Mesenchymal stem cell (in vitro differentiated cells and primary cell): Measurements from ENCODE around the gene SDC4.

Source experiments
- DNase-seq: peaks from one replicate; pipeline ENCODE4 v3.0.0-alpha.2; 2013
- H2AFZ ChIP-seq: one replicate; pipeline ENCODE4 v1.6.1; 2013; ENCODE audit warnings: low read depth, mild to moderate bottlenecking, control low read depth, inconsistent platforms, low read length, moderate library complexity
- H2AK5ac ChIP-seq: 2 replicates; pipeline ENCODE4 v1.6.1; 2013; ENCODE audit warnings: low read length, moderate library complexity, mild to moderate bottlenecking, inconsistent platforms; ENCODE audit not compliant: severe bottlenecking
- H2BK120ac ChIP-seq: one replicate; pipeline ENCODE4 v1.6.1; 2013; ENCODE audit warnings: low read depth, mild to moderate bottlenecking, inconsistent platforms, low read length, moderate library complexity
- H2BK12ac ChIP-seq, 2 experiments: one replicate each; pipeline ENCODE4 v1.6.1; 2013; ENCODE audit warnings: inconsistent platforms in 2 of 2, low read length in 2 of 2, mild to moderate bottlenecking in 2 of 2, moderate library complexity in 2 of 2, control low read depth in 1 of 2
- H2BK15ac ChIP-seq: one replicate; pipeline ENCODE4 v1.6.1; 2013; ENCODE audit warnings: mild to moderate bottlenecking, low read depth, inconsistent platforms; ENCODE audit not compliant: poor library complexity, severe bottlenecking
- H2BK5ac ChIP-seq: 2 replicates; pipeline ENCODE4 v1.6.1; 2013; ENCODE audit warnings: low read depth, mild to moderate bottlenecking, low read length, control low read depth, inconsistent platforms; ENCODE audit not compliant: poor library complexity, severe bottlenecking
- H3K14ac ChIP-seq, 2 experiments: one replicate each; pipeline ENCODE4 v1.6.1; 2013; ENCODE audit warnings: inconsistent platforms in 2 of 2, low read length in 2 of 2, control low read depth in 1 of 2, mild to moderate bottlenecking in 1 of 2, moderate library complexity in 1 of 2
- H3K18ac ChIP-seq, 2 experiments: one replicate each; pipeline ENCODE4 v1.6.1; 2013; ENCODE audit warnings: inconsistent platforms in 2 of 2, low read length in 2 of 2, control low read depth in 1 of 2, low read depth in 1 of 2, mild to moderate bottlenecking in 1 of 2
- H3K23ac ChIP-seq, 2 experiments: one replicate each; pipeline ENCODE4 v1.6.1; 2013; ENCODE audit warnings: inconsistent platforms in 2 of 2, low read length in 2 of 2, mild to moderate bottlenecking in 2 of 2, moderate library complexity in 2 of 2, control low read depth in 1 of 2
- H3K27ac ChIP-seq: 2 replicates; pipeline ENCODE4 v1.5.1; 2013; ENCODE audit warnings: mild to moderate bottlenecking, moderate library complexity, low read length, control low read depth, inconsistent platforms; ENCODE audit not compliant: poor library complexity, severe bottlenecking
- H3K27me3 ChIP-seq, 2 experiments: 2 replicates each; pipeline versions ENCODE4 v1.6.1 to v1.7.0; 2013; ENCODE audit warnings: low read length in 2 of 2, mild to moderate bottlenecking in 2 of 2, moderate library complexity in 2 of 2, control low read depth in 1 of 2, inconsistent platforms in 1 of 2; ENCODE audit not compliant: control insufficient read depth in 1 of 2, insufficient read depth in 1 of 2
- H3K36me3 ChIP-seq, 2 experiments: 2 replicates each; pipeline versions ENCODE4 v1.6.1 to v1.7.0; 2013; ENCODE audit warnings: low read length in 2 of 2, control low read depth in 1 of 2, inconsistent platforms in 1 of 2, low read depth in 1 of 2, mild to moderate bottlenecking in 1 of 2; ENCODE audit not compliant: insufficient read depth in 2 of 2, control insufficient read depth in 1 of 2
- H3K4ac ChIP-seq, 2 experiments: one replicate each; pipeline ENCODE4 v1.6.1; 2013; ENCODE audit warnings: inconsistent platforms in 2 of 2, low read length in 2 of 2, mild to moderate bottlenecking in 2 of 2, moderate library complexity in 2 of 2, control low read depth in 1 of 2, low read depth in 1 of 2
- H3K4me1 ChIP-seq: 2 replicates; pipeline ENCODE4 v1.6.1; 2013; ENCODE audit warnings: low read depth, low read length, control low read depth; ENCODE audit not compliant: control insufficient read depth, insufficient read depth
- H3K4me2 ChIP-seq: 2 replicates; pipeline ENCODE4 v1.6.1; 2013; ENCODE audit warnings: low read length, mild to moderate bottlenecking, inconsistent platforms; ENCODE audit not compliant: poor library complexity, severe bottlenecking
- H3K4me3 ChIP-seq, 2 experiments: 2 replicates each; pipeline versions ENCODE4 v1.5.1 to v1.7.0; 2013; ENCODE audit warnings: low read length in 2 of 2, mild to moderate bottlenecking in 2 of 2, control low read depth in 1 of 2, low read depth in 1 of 2; ENCODE audit not compliant: insufficient read depth in 1 of 2
- H3K79me1 ChIP-seq: replicated peaks from 2 replicates; pipeline ENCODE4 v1.6.1; 2013; ENCODE audit warnings: mild to moderate bottlenecking, control low read depth, low read length, inconsistent platforms; ENCODE audit not compliant: poor library complexity, severe bottlenecking
- H3K9ac ChIP-seq: 2 replicates; pipeline ENCODE4 v1.7.0; 2013; ENCODE audit warnings: mild to moderate bottlenecking, low read length, moderate library complexity
- H3K9me3 ChIP-seq: 2 replicates; pipeline ENCODE4 v1.7.0; 2013; ENCODE audit warnings: mild to moderate bottlenecking, low read length; ENCODE audit not compliant: control insufficient read depth
- H4K8ac ChIP-seq: one replicate; pipeline ENCODE4 v1.6.1; 2013; ENCODE audit warnings: inconsistent platforms, mild to moderate bottlenecking, low read length, moderate library complexity
- H4K91ac ChIP-seq: one replicate; pipeline ENCODE4 v1.6.1; 2013; ENCODE audit warnings: mild to moderate bottlenecking, low read length, inconsistent platforms
- WGBS: methylation state at CpG from one replicate; pipeline ENCODE4 v1.1.7; 2013; ENCODE audit warnings: mixed read lengths; 5-methylcytosine and 5-hydroxymethylcytosine counted together

The SDC4 gene

DNA sequence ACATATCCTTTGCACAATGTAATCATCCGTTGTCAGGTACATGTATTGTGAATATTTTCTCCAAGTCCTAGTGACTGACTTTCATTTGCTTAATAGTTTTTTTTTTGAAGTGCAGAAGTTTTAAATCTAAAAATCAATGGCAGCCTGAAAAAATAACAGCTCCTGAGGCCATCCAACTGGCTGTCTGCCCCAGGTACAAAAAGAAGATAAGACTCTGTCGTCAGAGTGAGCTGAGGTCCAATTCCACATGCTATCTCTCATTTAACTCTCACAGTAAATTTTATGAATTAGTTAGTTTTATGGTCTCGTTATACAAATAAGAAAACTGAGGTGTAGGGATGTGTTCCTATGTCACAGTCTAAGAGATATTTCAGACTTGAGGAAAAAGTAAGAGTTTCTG, 72.9 kb downstream of the SDC4 start:
- no peak overlapping the region for H3K23ac ChIP-seq
- H3K4me2 ChIP-seq: no peak overlapping the region
- H3K14ac ChIP-seq: no peak overlapping the region
- H3K27ac ChIP-seq: no peak overlapping the region
- no peak for DNase-seq
- H4K8ac ChIP-seq: no peak overlapping the region
- no peak overlapping the region for H2BK12ac ChIP-seq
- 86% methylated on average over 2 of the region's 3 CpGs for WGBS
- H3K4me3 ChIP-seq: no peak overlapping the region
- no peak overlapping the region for H2AFZ ChIP-seq
- no peak overlapping the region for H4K91ac ChIP-seq
- H3K27me3 ChIP-seq: peaks cover 28 to 41% of the 10 kb centered on the region in 2 experiments
- H2AK5ac ChIP-seq: no peak overlapping the region
- peaks cover 2% of the 10 kb centered on the region for H3K9me3 ChIP-seq
- no peak overlapping the region for H2BK5ac ChIP-seq
- no peak overlapping the region for H2BK15ac ChIP-seq
- H3K36me3 ChIP-seq: no peaks in the 10 kb centered on the region
- no peak overlapping the region for H3K4ac ChIP-seq
- no peak overlapping the region for H3K9ac ChIP-seq
- no peak overlapping the region for H3K18ac ChIP-seq
- H3K79me1 ChIP-seq: no peaks in the 10 kb centered on the region
- no peak overlapping the region for H2BK120ac ChIP-seq
- H3K4me1 ChIP-seq: no peaks in the 10 kb centered on the region
